ENCODE data around the gene AKNA. TPM values are rescaled to one million over a fixed set of nuclear protein-coding genes. Genes with fewer than 3 reads are reported as not detected.

AKNA gene
- total and polyA plus RNA-seq, 2 donors (not counting 1 experiment from before 2014, with no cell fraction given) = 178 to 407 TPM

DNA sequence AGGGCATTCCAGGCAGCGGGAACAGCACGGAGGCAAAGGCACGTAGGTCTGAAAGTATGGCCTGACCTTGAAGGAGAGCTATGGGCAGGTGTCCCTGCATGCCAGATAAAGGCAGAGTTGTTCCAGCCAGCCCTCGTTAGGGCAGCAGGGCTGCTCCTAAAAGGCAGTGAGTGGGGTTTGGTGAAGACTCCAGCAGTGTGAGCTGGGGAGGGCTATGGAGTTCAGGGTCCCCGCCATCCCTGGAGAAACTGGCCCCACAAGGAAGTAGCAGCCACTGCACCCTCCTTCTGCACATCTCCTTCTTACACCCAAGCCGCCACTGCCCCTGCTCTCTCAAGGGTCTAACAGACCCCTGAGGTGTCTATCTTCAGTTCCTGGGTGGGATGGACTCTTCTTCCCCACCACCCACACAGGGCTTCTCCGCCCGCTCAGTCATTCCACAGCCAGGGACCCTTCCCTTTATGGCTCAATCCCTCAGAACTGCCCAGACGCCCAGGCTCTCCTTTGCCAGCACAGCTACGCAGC, 1.4 kb downstream of the AKNA start:
- Histone ChIP-seq H4K20me1 (ENCODE audit: control insufficient read depth, insufficient read depth, low read length, poor library complexity, severe bottlenecking) (peaks cover 81% of the 10 kb centered on the region), H2AFZ (ENCODE audit: insufficient read depth, low read depth, low read length, poor library complexity, severe bottlenecking) (no peak overlapping the region), H3K4me2 (replicated peaks; ENCODE audit: low read depth, low read length, poor library complexity, severe bottlenecking) (peak overlapping the region; percentile 87), H3K36me3 (replicated peaks in 1 of 2; ENCODE audit: control extremely low read depth in 1 of 2, control insufficient read depth in 1 of 2, extremely low read depth in 1 of 2, insufficient read depth in 2 of 2, low read length in 1 of 2) (peaks cover 0 to 53% of the 10 kb centered on the region in 2 experiments), H3K4me3 (ENCODE audit: control extremely low read depth in 1 of 5, extremely low read depth in 1 of 5, insufficient read depth in 1 of 5, low read depth in 2 of 5, low read length in 4 of 5) (peak overlapping the region; percentile 75 to 96 (median 89)), H3K4me1 (ENCODE audit: control insufficient read depth in 2 of 2, insufficient read depth in 2 of 2, low read length in 2 of 2) (peaks cover 74 to 84% of the 10 kb centered on the region in 2 donors), H3K9ac (ENCODE audit: low read length) (peak overlapping the region; percentile 77), H3K79me2 (ENCODE audit: control insufficient read depth, insufficient read depth, low read length) (peaks cover 100% of the 10 kb centered on the region), H3K9me3 (ENCODE audit: control extremely low read depth in 1 of 3, control insufficient read depth in 2 of 3, insufficient read depth in 1 of 3, low read length in 2 of 3) (no peaks in the 10 kb centered on the region), H3K27me3 (replicated peaks in 1 of 4; ENCODE audit: control extremely low read depth in 1 of 4, control insufficient read depth in 3 of 4, insufficient read depth in 4 of 4, low read length in 3 of 4) (no peaks in the 10 kb centered on the region), H3K27ac (ENCODE audit: low read length in 2 of 2) (peak overlapping the region; percentile 87 to 93)
- peak overlapping the region; percentile 93 for H3K27ac Mint-ChIP-seq
- H3K4me1 Mint-ChIP-seq = peaks cover 86% of the 10 kb centered on the region
- no peaks in the 10 kb centered on the region for H3K27me3 Mint-ChIP-seq
- intact Hi-C loops (cut with micrococcal nuclease) = no loop called here
- ChIA-PET CTCF (interaction anchor here (0.6 to 6.4 kb wide), 19 partner anchors 9 to 628 kb away, joined by 3 to 85 read pairs (median 7); partner anchors contain the start of gene ATP6V1G1), POLR2A (interaction anchor here (0.7 to 9.2 kb wide), 7 partner anchors 11 to 201 kb away, joined by 3 to 135 read pairs (median 8); partner anchors contain the start of gene ATP6V1G1)
- DNase-seq (peak; percentile 43), ATAC-seq (ENCODE audit: low read depth) (no peak)
- no peak for TF ChIP-seq EZH2 (IDR thresholded peaks at IDR 0.05; ENCODE audit: borderline replicate concordance, insufficient read depth, low read depth, low read length, poor library complexity, severe bottlenecking)
- TF ChIP-seq, protein P1, sequence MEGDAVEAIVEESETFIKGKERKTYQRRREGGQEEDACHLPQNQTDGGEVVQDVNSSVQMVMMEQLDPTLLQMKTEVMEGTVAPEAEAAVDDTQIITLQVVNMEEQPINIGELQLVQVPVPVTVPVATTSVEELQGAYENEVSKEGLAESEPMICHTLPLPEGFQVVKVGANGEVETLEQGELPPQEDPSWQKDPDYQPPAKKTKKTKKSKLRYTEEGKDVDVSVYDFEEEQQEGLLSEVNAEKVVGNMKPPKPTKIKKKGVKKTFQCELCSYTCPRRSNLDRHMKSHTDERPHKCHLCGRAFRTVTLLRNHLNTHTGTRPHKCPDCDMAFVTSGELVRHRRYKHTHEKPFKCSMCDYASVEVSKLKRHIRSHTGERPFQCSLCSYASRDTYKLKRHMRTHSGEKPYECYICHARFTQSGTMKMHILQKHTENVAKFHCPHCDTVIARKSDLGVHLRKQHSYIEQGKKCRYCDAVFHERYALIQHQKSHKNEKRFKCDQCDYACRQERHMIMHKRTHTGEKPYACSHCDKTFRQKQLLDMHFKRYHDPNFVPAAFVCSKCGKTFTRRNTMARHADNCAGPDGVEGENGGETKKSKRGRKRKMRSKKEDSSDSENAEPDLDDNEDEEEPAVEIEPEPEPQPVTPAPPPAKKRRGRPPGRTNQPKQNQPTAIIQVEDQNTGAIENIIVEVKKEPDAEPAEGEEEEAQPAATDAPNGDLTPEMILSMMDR (IDR thresholded peaks at IDR 0.05) = no peak
- WGBS (ENCODE audit: insufficient coverage) = 1% methylated on average over 9 of the region's 10 CpGs
- peak overlapping the region; percentile 97 for H3K4me3 Mint-ChIP-seq
- no peaks in the 10 kb centered on the region for H3K9me3 Mint-ChIP-seq (ENCODE audit: insufficient read depth)
